ENCODE measurements around the gene OTOG. TPM values are rescaled to one million over a fixed set of nuclear protein-coding genes. Genes with fewer than 3 reads are reported as not detected.

Gene OTOG
- total and polyA plus RNA-seq, 2 donors (not counting 1 experiment from before 2014, with no cell fraction given) = not detected

DNA sequence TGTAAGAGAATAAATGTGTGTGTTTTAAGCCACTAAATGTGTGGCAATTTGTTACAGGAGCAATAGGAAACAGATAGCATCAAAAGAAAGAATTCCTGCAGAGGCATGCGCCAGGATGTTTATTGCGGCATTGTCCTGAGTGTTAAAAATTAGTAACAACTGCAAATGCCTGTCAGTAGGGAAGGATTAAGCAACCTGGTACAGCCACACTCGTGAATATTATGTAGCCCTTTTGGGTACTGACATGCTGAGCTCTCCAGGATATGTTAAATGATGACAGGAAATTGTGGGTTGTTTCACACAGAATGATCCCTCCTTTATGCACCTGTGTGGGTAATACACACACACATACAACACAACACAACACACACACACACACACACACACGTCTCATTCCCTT is 102.6 kb downstream of the OTOG start:
- Histone ChIP-seq H3K4me3 (ENCODE audit: control extremely low read depth in 1 of 5, extremely low read depth in 1 of 5, insufficient read depth in 1 of 5, low read depth in 2 of 5, low read length in 4 of 5) (no peak overlapping the region), H2AFZ (ENCODE audit: insufficient read depth, low read depth, low read length, poor library complexity, severe bottlenecking) (no peak overlapping the region), H3K27ac (ENCODE audit: low read length in 2 of 2) (no peak overlapping the region), H3K27me3 (replicated peaks in 1 of 4; ENCODE audit: control extremely low read depth in 1 of 4, control insufficient read depth in 3 of 4, insufficient read depth in 4 of 4, low read length in 3 of 4) (peaks cover 0 to 23% (median 7%) of the 10 kb centered on the region in 4 experiments), H3K79me2 (ENCODE audit: control insufficient read depth, insufficient read depth, low read length) (no peaks in the 10 kb centered on the region), H3K9me3 (ENCODE audit: control extremely low read depth in 1 of 3, control insufficient read depth in 2 of 3, insufficient read depth in 1 of 3, low read length in 2 of 3) (peaks cover 0 to 24% (median 3%) of the 10 kb centered on the region in 3 donors), H3K36me3 (replicated peaks in 1 of 2; ENCODE audit: control extremely low read depth in 1 of 2, control insufficient read depth in 1 of 2, extremely low read depth in 1 of 2, insufficient read depth in 2 of 2, low read length in 1 of 2) (no peaks in the 10 kb centered on the region), H3K4me2 (replicated peaks; ENCODE audit: low read depth, low read length, poor library complexity, severe bottlenecking) (no peak overlapping the region), H4K20me1 (ENCODE audit: control insufficient read depth, insufficient read depth, low read length, poor library complexity, severe bottlenecking) (no peaks in the 10 kb centered on the region), H3K9ac (ENCODE audit: low read length) (no peak overlapping the region), H3K4me1 (ENCODE audit: control insufficient read depth in 2 of 2, insufficient read depth in 2 of 2, low read length in 2 of 2) (no peaks in the 10 kb centered on the region)
- H3K27ac Mint-ChIP-seq = no peak overlapping the region
- WGBS (ENCODE audit: insufficient coverage) = 26% methylated on average over 3 of the region's 4 CpGs
- no peak for TF ChIP-seq EZH2 (IDR thresholded peaks at IDR 0.05; ENCODE audit: borderline replicate concordance, insufficient read depth, low read depth, low read length, poor library complexity, severe bottlenecking)
- TF ChIP-seq, protein P1, sequence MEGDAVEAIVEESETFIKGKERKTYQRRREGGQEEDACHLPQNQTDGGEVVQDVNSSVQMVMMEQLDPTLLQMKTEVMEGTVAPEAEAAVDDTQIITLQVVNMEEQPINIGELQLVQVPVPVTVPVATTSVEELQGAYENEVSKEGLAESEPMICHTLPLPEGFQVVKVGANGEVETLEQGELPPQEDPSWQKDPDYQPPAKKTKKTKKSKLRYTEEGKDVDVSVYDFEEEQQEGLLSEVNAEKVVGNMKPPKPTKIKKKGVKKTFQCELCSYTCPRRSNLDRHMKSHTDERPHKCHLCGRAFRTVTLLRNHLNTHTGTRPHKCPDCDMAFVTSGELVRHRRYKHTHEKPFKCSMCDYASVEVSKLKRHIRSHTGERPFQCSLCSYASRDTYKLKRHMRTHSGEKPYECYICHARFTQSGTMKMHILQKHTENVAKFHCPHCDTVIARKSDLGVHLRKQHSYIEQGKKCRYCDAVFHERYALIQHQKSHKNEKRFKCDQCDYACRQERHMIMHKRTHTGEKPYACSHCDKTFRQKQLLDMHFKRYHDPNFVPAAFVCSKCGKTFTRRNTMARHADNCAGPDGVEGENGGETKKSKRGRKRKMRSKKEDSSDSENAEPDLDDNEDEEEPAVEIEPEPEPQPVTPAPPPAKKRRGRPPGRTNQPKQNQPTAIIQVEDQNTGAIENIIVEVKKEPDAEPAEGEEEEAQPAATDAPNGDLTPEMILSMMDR (IDR thresholded peaks at IDR 0.05) = no peak
- peaks cover 31% of the 10 kb centered on the region for H3K27me3 Mint-ChIP-seq
- H3K4me3 Mint-ChIP-seq = no peak overlapping the region
- intact Hi-C loops (cut with micrococcal nuclease) = no loop called here
- DNase-seq (no peak), ATAC-seq (ENCODE audit: low read depth) (no peak)
- H3K4me1 Mint-ChIP-seq = no peaks in the 10 kb centered on the region
- H3K9me3 Mint-ChIP-seq (ENCODE audit: insufficient read depth) = peaks cover 7% of the 10 kb centered on the region
- ChIA-PET CTCF (no interaction called here), POLR2A (interaction anchor here (0.7 kb wide), 1 partner anchor 18 kb away, joined by 4 read pairs; no protein-coding TSS in a partner anchor)

DNA sequence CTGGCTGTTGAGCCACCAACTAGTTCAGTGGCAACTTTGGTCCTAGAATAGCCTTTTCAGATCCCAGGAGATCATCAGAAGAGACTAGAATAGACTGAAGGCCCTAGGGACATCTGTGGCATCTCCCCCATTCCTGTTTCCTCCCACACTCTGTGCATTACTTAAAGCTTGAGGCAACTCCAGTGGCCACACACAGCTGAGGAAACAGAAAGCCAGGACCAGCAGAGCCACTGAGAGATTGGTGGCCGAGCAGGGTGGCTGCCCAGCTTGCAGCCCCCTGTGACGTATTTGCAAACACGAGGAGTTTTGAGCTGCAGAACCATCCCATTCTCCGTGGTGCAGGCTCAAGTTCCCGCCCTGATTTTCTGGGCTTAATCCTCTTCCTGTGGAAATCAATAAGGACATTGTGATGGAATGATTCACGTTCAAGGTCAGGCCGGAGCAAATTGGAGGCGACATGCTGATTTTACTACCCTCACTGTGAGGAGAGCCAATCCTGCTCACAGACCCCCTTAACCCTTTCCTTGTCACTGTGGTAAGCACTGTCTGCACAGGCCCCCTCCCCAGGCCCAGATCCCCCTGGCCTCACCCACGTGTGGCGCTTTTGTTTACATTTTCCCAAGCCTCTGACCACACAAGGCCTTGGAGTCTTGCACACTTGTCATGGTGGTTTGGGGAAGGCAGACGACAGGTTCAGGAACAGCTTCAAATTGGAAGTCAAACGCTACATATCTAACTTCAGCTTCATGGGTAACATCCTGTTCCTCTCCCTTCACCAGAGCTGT is 103.3 kb downstream of the OTOG start:
- ChIA-PET POLR2A (interaction anchor here (0.7 kb wide), 1 partner anchor 18 kb away, joined by 4 read pairs; no protein-coding TSS in a partner anchor), CTCF (interaction anchor here (0.9 kb wide), 1 partner anchor 109 kb away, joined by 3 read pairs; no protein-coding TSS in a partner anchor)
- Histone ChIP-seq H3K4me3 (ENCODE audit: control extremely low read depth in 1 of 5, extremely low read depth in 1 of 5, insufficient read depth in 1 of 5, low read depth in 2 of 5, low read length in 4 of 5) (no peak overlapping the region), H3K36me3 (replicated peaks in 1 of 2; ENCODE audit: control extremely low read depth in 1 of 2, control insufficient read depth in 1 of 2, extremely low read depth in 1 of 2, insufficient read depth in 2 of 2, low read length in 1 of 2) (no peaks in the 10 kb centered on the region), H3K79me2 (ENCODE audit: control insufficient read depth, insufficient read depth, low read length) (no peaks in the 10 kb centered on the region), H3K9me3 (ENCODE audit: control extremely low read depth in 1 of 3, control insufficient read depth in 2 of 3, insufficient read depth in 1 of 3, low read length in 2 of 3) (peaks cover 0 to 24% (median 3%) of the 10 kb centered on the region in 3 donors), H3K9ac (ENCODE audit: low read length) (no peak overlapping the region), H3K4me1 (ENCODE audit: control insufficient read depth in 2 of 2, insufficient read depth in 2 of 2, low read length in 2 of 2) (no peaks in the 10 kb centered on the region), H3K4me2 (replicated peaks; ENCODE audit: low read depth, low read length, poor library complexity, severe bottlenecking) (no peak overlapping the region), H3K27ac (ENCODE audit: low read length in 2 of 2) (no peak overlapping the region), H4K20me1 (ENCODE audit: control insufficient read depth, insufficient read depth, low read length, poor library complexity, severe bottlenecking) (no peaks in the 10 kb centered on the region), H3K27me3 (replicated peaks in 1 of 4; ENCODE audit: control extremely low read depth in 1 of 4, control insufficient read depth in 3 of 4, insufficient read depth in 4 of 4, low read length in 3 of 4) (peaks cover 0 to 23% (median 7%) of the 10 kb centered on the region in 4 experiments), H2AFZ (ENCODE audit: insufficient read depth, low read depth, low read length, poor library complexity, severe bottlenecking) (no peak overlapping the region)
- no peak overlapping the region for H3K27ac Mint-ChIP-seq
- 11% methylated on average over 9 of the region's 12 CpGs for WGBS (ENCODE audit: insufficient coverage)
- TF ChIP-seq, protein P1 (IDR thresholded peaks at IDR 0.05) = no peak
- intact Hi-C loops (cut with micrococcal nuclease) = no loop called here
- H3K27me3 Mint-ChIP-seq = peaks cover 33% of the 10 kb centered on the region
- peaks cover 11% of the 10 kb centered on the region for H3K9me3 Mint-ChIP-seq (ENCODE audit: insufficient read depth)
- no peak overlapping the region for H3K4me3 Mint-ChIP-seq
- DNase-seq (no peak), ATAC-seq (ENCODE audit: low read depth) (no peak)
- no peaks in the 10 kb centered on the region for H3K4me1 Mint-ChIP-seq
